Activated naive CD4-positive, alpha-beta T cell treated with anti-CD3 and anti-CD28 coated beads, Interleukin-2, amount 50 U/mL, for 24 hours (primary cell): Measurements from ENCODE around the gene L1TD1.
"Not testable (repeated sequence)": the region's sequence is repeated elsewhere in the genome, so short reads cannot be mapped to it uniquely, and the experiment has no call there.

Source experiments
- H3K27ac Mint-ChIP-seq: one replicate; pipeline ENCODE4 v1.8.0; 2021; ENCODE audit warnings: mild to moderate bottlenecking, mixed read lengths
- H3K27me3 Mint-ChIP-seq: one replicate; pipeline ENCODE4 v1.8.0; 2021; ENCODE audit warnings: mixed read lengths
- H3K36me3 Mint-ChIP-seq: one replicate; pipeline ENCODE4 v1.8.0; 2021; ENCODE audit warnings: mixed read lengths
- H3K4me1 Mint-ChIP-seq: one replicate; pipeline ENCODE4 v1.8.0; 2021; ENCODE audit warnings: mixed read lengths
- H3K4me3 Mint-ChIP-seq: one replicate; pipeline ENCODE4 v1.8.0; 2021; ENCODE audit warnings: mild to moderate bottlenecking, mixed read lengths
- H3K9me3 Mint-ChIP-seq: one replicate; pipeline ENCODE4 v1.8.0; 2021; ENCODE audit warnings: mixed read lengths

L1TD1 gene

GRCh38 chr1:62240651-62241370 lies 46.2 kb downstream of the L1TD1 start:
- Mint-ChIP-seq H3K9me3 (no peaks in the 10 kb centered on the region), H3K27me3 (peaks cover 1% of the 10 kb centered on the region), H3K36me3 (no peaks in the 10 kb centered on the region), H3K4me3 (no peak overlapping the region), H3K27ac (no peak overlapping the region), H3K4me1 (no peaks in the 10 kb centered on the region)

- H3K36me3 Mint-ChIP-seq: no peaks in the 10 kb centered on the region
- no peaks in the 10 kb centered on the region for H3K4me1 Mint-ChIP-seq
- no peaks in the 10 kb centered on the region for H3K9me3 Mint-ChIP-seq
- H3K27ac Mint-ChIP-seq: no peak overlapping the region
- H3K27me3 Mint-ChIP-seq: peaks cover 1% of the 10 kb centered on the region
- no peak overlapping the region for H3K4me3 Mint-ChIP-seq
These were observed 46.9 kb downstream of the L1TD1 start for GRCh38 chr1:62241371-62242131.

- not testable (repeated sequence) for H3K9me3 Mint-ChIP-seq, H3K4me3 Mint-ChIP-seq, H3K27me3 Mint-ChIP-seq, H3K4me1 Mint-ChIP-seq, H3K27ac Mint-ChIP-seq, H3K36me3 Mint-ChIP-seq
These were observed 49.7 kb downstream of the L1TD1 start for GRCh38 chr1:62244380-62244779.

- Mint-ChIP-seq H3K4me1 (no peaks in the 10 kb centered on the region), H3K27me3 (peaks cover 1% of the 10 kb centered on the region)
These were observed 50.6 kb downstream of the L1TD1 start for GRCh38 chr1:62245201-62245600.

GRCh38 chr1:62247391-62248168 lies 52.9 kb downstream of the L1TD1 start:
- Mint-ChIP-seq H3K27me3 (no peaks in the 10 kb centered on the region), H3K4me3 (no peak overlapping the region), H3K27ac (no peak overlapping the region), H3K36me3 (no peaks in the 10 kb centered on the region), H3K9me3 (no peaks in the 10 kb centered on the region), H3K4me1 (no peaks in the 10 kb centered on the region)

More at GRCh38 chr1:62245201-62245600, 50.6 kb downstream of the L1TD1 start:
- H3K9me3 Mint-ChIP-seq: no peaks in the 10 kb centered on the region
- no peak overlapping the region for H3K4me3 Mint-ChIP-seq
- H3K36me3 Mint-ChIP-seq: no peaks in the 10 kb centered on the region
- no peak overlapping the region for H3K27ac Mint-ChIP-seq

- Mint-ChIP-seq H3K4me1 (no peaks in the 10 kb centered on the region), H3K36me3 (no peaks in the 10 kb centered on the region), H3K4me3 (no peak overlapping the region), H3K27me3 (no peaks in the 10 kb centered on the region), H3K9me3 (no peaks in the 10 kb centered on the region), H3K27ac (no peak overlapping the region)
These were observed 55.6 kb downstream of the L1TD1 start for GRCh38 chr1:62250126-62250726.

GRCh38 chr1:62259551-62259950 lies 64.9 kb downstream of the L1TD1 start:
- Mint-ChIP-seq H3K27ac (no peak overlapping the region), H3K27me3 (peaks cover 4% of the 10 kb centered on the region), H3K9me3 (no peaks in the 10 kb centered on the region), H3K4me1 (no peaks in the 10 kb centered on the region), H3K4me3 (no peak overlapping the region), H3K36me3 (no peaks in the 10 kb centered on the region)

GRCh38 chr1:62260688-62261087 lies 66.0 kb downstream of the L1TD1 start:
- Mint-ChIP-seq H3K27me3 (peaks cover 4% of the 10 kb centered on the region), H3K36me3 (no peaks in the 10 kb centered on the region), H3K4me3 (no peak overlapping the region), H3K9me3 (no peaks in the 10 kb centered on the region), H3K27ac (no peak overlapping the region), H3K4me1 (no peaks in the 10 kb centered on the region)
